Nephron (organoid): ENCODE measurements around the gene QSOX2.

ENCODE experiments used
- H3K27ac Mint-ChIP-seq, 3 experiments: 2 replicates each; pipeline ENCODE4 v1.8.0; 2020; ENCODE audit warnings: mixed read lengths in 3 of 3, mild to moderate bottlenecking in 2 of 3, moderate library complexity in 1 of 3
- H3K27me3 Mint-ChIP-seq: 2 replicates; pipeline ENCODE4 v1.8.0; 2021; ENCODE audit warnings: low read depth, mild to moderate bottlenecking, moderate library complexity, mixed read lengths
- H3K36me3 Mint-ChIP-seq: 2 replicates; pipeline ENCODE4 v1.8.0; 2020; ENCODE audit warnings: low read depth, mixed read lengths
- H3K4me1 Mint-ChIP-seq: 2 replicates; pipeline ENCODE4 v1.8.0; 2020; ENCODE audit warnings: mixed read lengths
- H3K4me3 Mint-ChIP-seq, 3 experiments: 2 replicates each; pipeline ENCODE4 v1.8.0; 2020; ENCODE audit warnings: mild to moderate bottlenecking in 3 of 3, mixed read lengths in 3 of 3, moderate library complexity in 2 of 3
- H3K9me3 Mint-ChIP-seq: 2 replicates; pipeline ENCODE4 v1.8.0; 2020; ENCODE audit warnings: mixed read lengths
- TF ChIP-seq, protein P1 (sequence below), 3 experiments: fragments of 200-600 bp; sonication (generic); IDR thresholded peaks; one replicate each; pipeline ENCODE4 v1.5.0; 2021; ENCODE audit warnings: antibody characterized with exemption in 3 of 3; ENCODE audit not compliant: unreplicated experiment in 3 of 3

The QSOX2 gene

GRCh38 chr9:136235171-136235570 is 10.4 kb downstream of the QSOX2 start:
- H3K4me1 Mint-ChIP-seq: peaks cover 17% of the 10 kb centered on the region
- H3K36me3 Mint-ChIP-seq: peaks cover 8% of the 10 kb centered on the region
- H3K27me3 Mint-ChIP-seq: no peaks in the 10 kb centered on the region
- no peak overlapping the region for H3K27ac Mint-ChIP-seq
- TF ChIP-seq, protein P1, sequence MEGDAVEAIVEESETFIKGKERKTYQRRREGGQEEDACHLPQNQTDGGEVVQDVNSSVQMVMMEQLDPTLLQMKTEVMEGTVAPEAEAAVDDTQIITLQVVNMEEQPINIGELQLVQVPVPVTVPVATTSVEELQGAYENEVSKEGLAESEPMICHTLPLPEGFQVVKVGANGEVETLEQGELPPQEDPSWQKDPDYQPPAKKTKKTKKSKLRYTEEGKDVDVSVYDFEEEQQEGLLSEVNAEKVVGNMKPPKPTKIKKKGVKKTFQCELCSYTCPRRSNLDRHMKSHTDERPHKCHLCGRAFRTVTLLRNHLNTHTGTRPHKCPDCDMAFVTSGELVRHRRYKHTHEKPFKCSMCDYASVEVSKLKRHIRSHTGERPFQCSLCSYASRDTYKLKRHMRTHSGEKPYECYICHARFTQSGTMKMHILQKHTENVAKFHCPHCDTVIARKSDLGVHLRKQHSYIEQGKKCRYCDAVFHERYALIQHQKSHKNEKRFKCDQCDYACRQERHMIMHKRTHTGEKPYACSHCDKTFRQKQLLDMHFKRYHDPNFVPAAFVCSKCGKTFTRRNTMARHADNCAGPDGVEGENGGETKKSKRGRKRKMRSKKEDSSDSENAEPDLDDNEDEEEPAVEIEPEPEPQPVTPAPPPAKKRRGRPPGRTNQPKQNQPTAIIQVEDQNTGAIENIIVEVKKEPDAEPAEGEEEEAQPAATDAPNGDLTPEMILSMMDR (IDR thresholded peaks at IDR 0.05; ENCODE audit: unreplicated experiment in 3 of 3): no peak
- no peaks in the 10 kb centered on the region for H3K9me3 Mint-ChIP-seq
- H3K4me3 Mint-ChIP-seq: no peak overlapping the region

DNA sequence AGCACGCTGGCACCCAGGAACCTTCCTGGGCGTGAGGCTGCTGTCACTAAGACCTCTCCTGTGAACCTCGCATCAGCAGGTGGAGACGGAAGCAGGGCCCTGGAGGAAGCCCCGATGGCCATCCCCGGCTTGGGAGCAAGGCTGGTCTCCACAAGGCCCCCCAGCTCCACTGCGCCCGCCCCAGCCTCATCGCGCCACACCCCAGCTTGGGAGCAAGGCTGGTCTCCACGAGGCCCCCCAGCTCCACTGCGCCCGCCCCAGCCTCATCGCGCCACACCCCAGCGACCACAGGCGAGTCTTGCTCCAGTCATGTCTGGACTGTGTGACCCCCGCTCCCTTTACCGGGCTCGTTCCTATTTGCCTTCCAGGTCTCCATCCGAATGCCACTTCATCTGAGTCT is 11.0 kb downstream of the QSOX2 start:
- TF ChIP-seq, protein P1 (IDR thresholded peaks at IDR 0.05; ENCODE audit: unreplicated experiment in 3 of 3): no peak
- no peak overlapping the region for H3K27ac Mint-ChIP-seq
- H3K9me3 Mint-ChIP-seq: no peaks in the 10 kb centered on the region
- H3K4me1 Mint-ChIP-seq: peaks cover 14% of the 10 kb centered on the region
- H3K36me3 Mint-ChIP-seq: peaks cover 8% of the 10 kb centered on the region
- no peaks in the 10 kb centered on the region for H3K27me3 Mint-ChIP-seq
- no peak overlapping the region for H3K4me3 Mint-ChIP-seq

DNA sequence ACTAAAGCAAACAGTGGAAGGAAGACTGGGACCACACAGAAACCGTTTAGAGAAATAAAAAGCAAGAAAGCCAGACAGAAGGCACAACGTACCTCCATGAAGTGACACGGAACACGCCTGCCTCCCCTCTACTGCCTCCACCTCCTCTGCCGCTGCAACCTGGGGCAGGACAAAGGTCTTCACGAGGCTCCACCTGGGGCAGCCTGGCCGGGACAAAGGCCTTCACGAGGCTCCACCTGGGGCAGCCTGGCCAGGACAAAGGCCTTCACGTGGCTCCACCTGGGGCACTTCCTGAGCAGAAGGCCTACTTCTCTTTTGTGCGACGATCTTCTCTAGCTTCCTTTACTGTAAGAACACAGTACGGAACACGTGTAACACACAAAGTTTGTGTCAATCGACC is 11.7 kb downstream of the QSOX2 start:
- no peak overlapping the region for H3K4me3 Mint-ChIP-seq
- no peaks in the 10 kb centered on the region for H3K27me3 Mint-ChIP-seq
- no peak overlapping the region for H3K27ac Mint-ChIP-seq
- H3K36me3 Mint-ChIP-seq: peaks cover 8% of the 10 kb centered on the region
- TF ChIP-seq, protein P1 (IDR thresholded peaks at IDR 0.05; ENCODE audit: unreplicated experiment in 3 of 3): no peak
- H3K9me3 Mint-ChIP-seq: no peaks in the 10 kb centered on the region
- H3K4me1 Mint-ChIP-seq: peaks cover 11% of the 10 kb centered on the region

- Mint-ChIP-seq H3K9me3 (no peaks in the 10 kb centered on the region), H3K4me1 (peaks cover 11% of the 10 kb centered on the region), H3K27me3 (no peaks in the 10 kb centered on the region), H3K4me3 (no peak overlapping the region), H3K36me3 (peaks cover 8% of the 10 kb centered on the region), H3K27ac (no peak overlapping the region)
- TF ChIP-seq, protein P1 (IDR thresholded peaks at IDR 0.05; ENCODE audit: unreplicated experiment in 3 of 3): no peak
Observed at GRCh38 chr9:136233411-136233810, 12.2 kb downstream of the QSOX2 start.

DNA sequence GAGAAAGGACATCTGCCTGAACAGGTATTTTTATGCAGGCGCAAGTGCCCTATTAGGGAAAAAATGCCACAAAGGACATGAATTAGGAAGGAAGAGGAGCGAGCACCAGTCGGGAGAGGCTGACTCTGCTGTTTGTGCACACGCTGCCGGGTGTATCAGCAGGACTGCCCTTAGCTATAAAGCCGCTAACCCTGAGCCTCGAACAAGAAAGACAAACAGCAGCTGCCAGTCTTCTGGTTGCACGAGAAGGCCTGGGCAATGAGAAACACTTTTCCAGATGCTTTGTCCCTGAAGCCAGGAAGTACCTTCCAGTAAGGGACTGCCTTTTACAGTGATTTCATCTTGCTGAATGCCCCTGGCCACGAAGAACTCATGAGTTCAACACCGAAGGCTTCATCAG is 12.6 kb downstream of the QSOX2 start:
- Mint-ChIP-seq H3K27ac (no peak overlapping the region), H3K4me1 (peaks cover 11% of the 10 kb centered on the region), H3K4me3 (no peak overlapping the region), H3K27me3 (peaks cover 2% of the 10 kb centered on the region), H3K36me3 (peaks cover 8% of the 10 kb centered on the region), H3K9me3 (no peaks in the 10 kb centered on the region)
- TF ChIP-seq, protein P1 (IDR thresholded peaks at IDR 0.05; ENCODE audit: unreplicated experiment in 3 of 3): no peak

DNA sequence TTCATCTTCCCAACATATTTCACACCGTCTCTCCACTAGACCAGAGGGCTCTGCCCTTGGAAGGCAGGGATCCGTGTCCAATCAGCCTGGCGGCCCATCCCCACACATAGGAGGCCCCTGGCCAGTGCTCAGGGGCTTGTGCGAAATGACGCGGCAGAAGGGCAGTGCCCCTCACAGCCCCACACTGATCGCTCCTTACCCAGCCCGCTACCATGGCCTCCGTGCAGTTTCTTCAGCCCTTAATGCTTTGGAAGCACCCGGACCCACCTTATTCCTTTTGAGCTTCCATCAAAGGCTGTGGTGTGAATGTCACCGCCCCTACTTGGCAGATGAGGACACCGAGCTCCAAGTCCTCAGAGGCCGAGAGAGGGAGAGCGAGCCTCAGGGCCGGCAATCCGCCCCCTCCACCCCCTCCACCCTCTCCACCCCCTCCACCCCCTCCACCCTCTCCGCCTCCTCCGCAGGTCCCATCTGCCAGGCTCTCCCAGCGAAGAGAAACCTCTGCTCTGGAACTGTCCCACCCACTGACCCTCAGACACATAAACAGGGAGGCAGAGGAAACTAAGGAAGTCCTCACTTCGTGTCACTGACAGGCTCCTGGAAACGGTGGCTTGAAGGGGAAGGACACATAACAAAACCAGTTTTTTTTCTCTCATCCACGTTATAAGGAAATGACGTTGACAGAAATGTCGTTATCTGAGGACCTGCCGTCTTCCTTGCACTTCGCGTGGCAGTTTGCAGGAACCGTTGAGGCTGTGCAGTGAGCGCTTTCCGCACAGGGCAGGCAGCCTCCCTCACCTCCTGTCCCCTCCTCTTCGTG is 13.9 kb downstream of the QSOX2 start:
- no peaks in the 10 kb centered on the region for H3K9me3 Mint-ChIP-seq
- peaks cover 11% of the 10 kb centered on the region for H3K4me1 Mint-ChIP-seq
- TF ChIP-seq, protein P1 (IDR thresholded peaks at IDR 0.05; ENCODE audit: unreplicated experiment in 3 of 3): no peak
- peaks cover 8% of the 10 kb centered on the region for H3K36me3 Mint-ChIP-seq
- H3K27me3 Mint-ChIP-seq: peaks cover 4% of the 10 kb centered on the region
- no peak overlapping the region for H3K27ac Mint-ChIP-seq
- H3K4me3 Mint-ChIP-seq: no peak overlapping the region
